HepG2 (cell line): ENCODE data around the gene RAB30. TPM values are rescaled to one million over a fixed set of nuclear protein-coding genes. Genes with fewer than 3 reads are reported as not detected.
A peak's percentile ranks its signal among the peaks of the same experiment; 100 is the strongest.

Source experiments
- ATAC-seq: fragments of 200-7000 bp; cut with Tn5 transposase; 3 replicates; pipeline ENCODE4 v1.9.1; 2020; ENCODE audit warnings: mild to moderate bottlenecking, moderate library complexity
- BruUV-seq: library from RNA; stranded (reverse); fragments of 400-500 nt; replicated peaks from 2 replicates; lab custom pipeline; 2021; lab: Mats Ljungman, UMichigan
- CTCF ChIA-PET: fragments of 300-600 bp; formaldehyde crosslinking; extraction: SDS; loops from one replicate; lab custom pipeline; 2021; ENCODE audit warnings: low total read pairs, inconsistent platforms, low intra/inter-chr PET ratio; lab: Yijun Ruan, JAX
- POLR2A ChIA-PET: fragments of 350-600 bp; sonication (Branson Sonifier 250); formaldehyde crosslinking; loops from one replicate; lab custom pipeline; 2020; ENCODE audit warnings: antibody characterized with exemption, inconsistent platforms; lab: Yijun Ruan, JAX
- DNase-seq: peaks from one replicate; pipeline ENCODE4 v3.0.0-alpha.2; 2015; ENCODE audit warnings: low spot score
- FAIRE-seq: peaks from 3 replicates; lab custom pipeline; 2011; peaks lifted over from hg19 to GRCh38; lab: Jason Lieb, UNC
- H2AFZ ChIP-seq: one replicate; pipeline ENCODE4 v1.6.1; 2011; ENCODE audit warnings: low read length, inconsistent platforms
- H3K27ac ChIP-seq: fragments of 300-600 bp; 3 replicates; pipeline ENCODE4 v1.8.0; 2011; ENCODE audit warnings: mixed run types, mild to moderate bottlenecking, mixed read lengths, low read length, inconsistent platforms; ENCODE audit not compliant: insufficient read depth; ENCODE audit errors: extremely low read length
- H3K27me3 ChIP-seq, 2 experiments: fragments of 200-600 bp in 1 of 2; 2 replicates in 1 of 2; 3 replicates in 1 of 2; pipeline versions ENCODE4 v1.6.0 to v1.8.0; 2011; ENCODE audit warnings: low read length in 2 of 2, mild to moderate bottlenecking in 2 of 2, moderate library complexity in 2 of 2, inconsistent platforms in 1 of 2; ENCODE audit not compliant: insufficient read depth in 2 of 2, control insufficient read depth in 1 of 2
- H3K36me3 ChIP-seq, 2 experiments: fragments of 200-600 bp in 1 of 2; replicated peaks in 1 of 2; 2 replicates in 1 of 2; 3 replicates in 1 of 2; pipeline versions ENCODE4 v1.5.1 to v1.8.0; 2011; ENCODE audit warnings: low read length in 2 of 2, inconsistent platforms in 1 of 2; ENCODE audit not compliant: insufficient read depth in 2 of 2, control insufficient read depth in 1 of 2
- H3K4me1 ChIP-seq: 2 replicates; pipeline ENCODE4 v1.5.1; 2012; ENCODE audit warnings: low read length, inconsistent platforms; ENCODE audit not compliant: insufficient read depth
- H3K4me2 ChIP-seq: 2 replicates; pipeline ENCODE4 v1.6.0; 2011; ENCODE audit warnings: low read depth, low read length, inconsistent platforms
- H3K4me3 ChIP-seq, 3 experiments: fragments of 200-600 bp in 1 of 3; sonication (generic), shearing (Covaris generic) in 1 of 3; replicated peaks in 1 of 3; 2 replicates each; pipeline ENCODE4 v1.5.1; 2011 to 2016; ENCODE audit warnings: low read length in 3 of 3, inconsistent platforms in 2 of 3, low read depth in 2 of 3, mild to moderate bottlenecking in 2 of 3, control low read depth in 1 of 3, mixed read lengths in 1 of 3; ENCODE audit not compliant: insufficient read depth in 1 of 3
- H3K79me2 ChIP-seq: one replicate; pipeline ENCODE4 v1.6.1; 2011; ENCODE audit warnings: low read length, inconsistent platforms; ENCODE audit not compliant: insufficient read depth
- H3K9ac ChIP-seq: 2 replicates; pipeline ENCODE4 v1.6.0; 2011; ENCODE audit warnings: mild to moderate bottlenecking, low read depth, low read length, inconsistent platforms; ENCODE audit not compliant: insufficient read depth
- H3K9me3 ChIP-seq: 2 replicates; pipeline ENCODE4 v1.5.1; 2012; ENCODE audit warnings: mild to moderate bottlenecking, low read length
- H4K20me1 ChIP-seq: 2 replicates; pipeline ENCODE4 v1.6.0; 2011; ENCODE audit warnings: inconsistent platforms, mild to moderate bottlenecking, low read length, moderate library complexity; ENCODE audit not compliant: insufficient read depth
- JDP2 ChIP-seq: sonication (generic); formaldehyde crosslinking; IDR thresholded peaks from 2 replicates; pipeline ENCODE4 v1.8.1; 2022; ENCODE audit warnings: missing genetic modification reagents, borderline replicate concordance
- KLF11 ChIP-seq: IDR thresholded peaks from 2 replicates; pipeline ENCODE4 v1.6.1; 2016; ENCODE audit warnings: missing compliant biosample characterization
- SCMH1 ChIP-seq: sonication (generic); formaldehyde crosslinking; IDR thresholded peaks from 2 replicates; pipeline ENCODE4 v1.9.0; 2021; ENCODE audit warnings: missing genetic modification reagents, mild to moderate bottlenecking, borderline replicate concordance
- ZNF333 ChIP-seq: sonication (generic); formaldehyde crosslinking; IDR thresholded peaks from 2 replicates; pipeline ENCODE4 v1.4.0; 2020; ENCODE audit warnings: mild to moderate bottlenecking, missing genetic modification reagents, borderline replicate concordance
- ZNF598 ChIP-seq: sonication (generic); formaldehyde crosslinking; IDR thresholded peaks from 2 replicates; pipeline ENCODE4 v1.5.1; 2020; ENCODE audit warnings: mild to moderate bottlenecking, missing genetic modification reagents, borderline replicate concordance
- ZNF850 ChIP-seq: sonication (generic); formaldehyde crosslinking; conservative IDR thresholded peaks from 2 replicates; pipeline ENCODE4 v1.9.0; 2021; ENCODE audit warnings: mild to moderate bottlenecking, missing genetic modification reagents
- WGBS: methylation state at CpG from one replicate; pipeline ENCODE4 v1.1.6; 2017; ENCODE audit warnings: low lambda C conversion rate; 5-methylcytosine and 5-hydroxymethylcytosine counted together
- in situ Hi-C: cut with HindIII; loops from 2 replicates; pipeline ENCODE4 v1.10.0; 2017; ENCODE audit warnings: low pct_unique_long_range_greater_than_20kb; ENCODE audit not compliant: extremely low pct_ligation_motif_present
- intact Hi-C: fragments of 100-400 bp; cut with micrococcal nuclease; formaldehyde crosslinking; loops from one replicate; pipeline ENCODE4 v1.10.0; 2022; ENCODE audit not compliant: unreplicated experiment
- polyA plus RNA-seq, 8 experiments: library from polyadenylated mRNA; depleted of rRNA in 3 of 8; stranded (reverse) in 7 of 8; unstranded in 1 of 8; fragments of >200 nt; fragmentation: Illumina TruSeq in 4 of 8; extraction: Trizol in 4 of 8; gene quantifications; 2 replicates each; pipeline versions ENCODE4 v1.2.1 to v1.2.3, GENCODE V29; 2011 to 2016; ENCODE audit warnings: low read depth in 4 of 8, missing spikeins in 1 of 8, mixed read lengths in 1 of 8; ENCODE audit not compliant: insufficient read depth in 1 of 8
- total RNA-seq, 5 experiments: library from RNA; depleted of rRNA; stranded (reverse); fragments of >200 nt; fragmentation: Illumina TruSeq; extraction: Trizol; gene quantifications; 2 replicates each; pipeline ENCODE4 v1.2.3, GENCODE V29; 2016; ENCODE audit warnings: low read depth in 1 of 5
- TF ChIP-seq, protein P1 (sequence below): sonication (generic); formaldehyde crosslinking; IDR thresholded peaks from 2 replicates; pipeline ENCODE4 v1.5.0; 2020; ENCODE audit warnings: mild to moderate bottlenecking, missing genetic modification reagents, moderate library complexity

The RAB30 gene
- total and polyA plus RNA-seq, 2 of the 13 experiments (the other 11 are each of a cell fraction or from before 2014, with no cell fraction given), result 3.7 to 5.0 TPM

DNA sequence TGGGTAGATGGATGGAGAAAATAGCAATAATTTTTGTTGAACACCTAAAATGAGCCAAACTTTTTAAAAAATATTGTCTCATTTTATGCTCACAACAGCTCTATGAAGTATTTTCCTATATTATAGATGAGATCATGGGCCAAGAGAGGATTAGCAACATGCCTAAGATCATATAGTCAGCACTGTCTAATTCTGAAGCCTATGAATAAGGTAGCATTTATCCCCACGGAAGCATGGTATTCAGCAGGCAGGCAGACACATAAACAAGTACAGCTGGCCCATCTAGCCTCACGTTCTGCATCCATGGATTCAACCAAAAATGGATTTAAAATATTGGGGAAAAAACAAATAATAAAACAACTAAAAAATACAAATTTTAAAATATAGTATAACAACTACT is 21.9 kb upstream of the RAB30 start:
- DNase-seq, result no peak
- Histone ChIP-seq H3K36me3 (no peaks in the 10 kb centered on the region), H3K27ac (peak overlapping the region; percentile 90), H3K9me3 (no peaks in the 10 kb centered on the region), H3K4me3 (no peak overlapping the region), H3K4me1 (peaks cover 32% of the 10 kb centered on the region)
- CTCF ChIA-PET, result no interaction called here
- ATAC-seq, result no peak
- WGBS, result 84% methylated on average over 2 of the region's 2 CpGs
- in situ Hi-C loops, result no loop called here
- no peak for TF ChIP-seq ZNF598 (CRISPR knock-in tag)
- no peak for TF ChIP-seq ZNF333 (CRISPR knock-in tag)
- no peak for TF ChIP-seq JDP2 (CRISPR knock-in tag)
- TF ChIP-seq, protein P1, sequence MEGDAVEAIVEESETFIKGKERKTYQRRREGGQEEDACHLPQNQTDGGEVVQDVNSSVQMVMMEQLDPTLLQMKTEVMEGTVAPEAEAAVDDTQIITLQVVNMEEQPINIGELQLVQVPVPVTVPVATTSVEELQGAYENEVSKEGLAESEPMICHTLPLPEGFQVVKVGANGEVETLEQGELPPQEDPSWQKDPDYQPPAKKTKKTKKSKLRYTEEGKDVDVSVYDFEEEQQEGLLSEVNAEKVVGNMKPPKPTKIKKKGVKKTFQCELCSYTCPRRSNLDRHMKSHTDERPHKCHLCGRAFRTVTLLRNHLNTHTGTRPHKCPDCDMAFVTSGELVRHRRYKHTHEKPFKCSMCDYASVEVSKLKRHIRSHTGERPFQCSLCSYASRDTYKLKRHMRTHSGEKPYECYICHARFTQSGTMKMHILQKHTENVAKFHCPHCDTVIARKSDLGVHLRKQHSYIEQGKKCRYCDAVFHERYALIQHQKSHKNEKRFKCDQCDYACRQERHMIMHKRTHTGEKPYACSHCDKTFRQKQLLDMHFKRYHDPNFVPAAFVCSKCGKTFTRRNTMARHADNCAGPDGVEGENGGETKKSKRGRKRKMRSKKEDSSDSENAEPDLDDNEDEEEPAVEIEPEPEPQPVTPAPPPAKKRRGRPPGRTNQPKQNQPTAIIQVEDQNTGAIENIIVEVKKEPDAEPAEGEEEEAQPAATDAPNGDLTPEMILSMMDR (CRISPR knock-in tag), result no peak
- no peak for TF ChIP-seq ZNF850
- TF ChIP-seq SCMH1 (CRISPR knock-in tag), result no peak
- no peak for TF ChIP-seq KLF11
- TF ChIP-seq, all 625 proteins: peak for 0
- H4K20me1 ChIP-seq, result no peaks in the 10 kb centered on the region
- POLR2A ChIA-PET, result interaction anchor here (1.0 to 3.0 kb wide), 15 partner anchors 10 to 193 kb away, joined by 3 to 37 read pairs (median 6); partner anchors contain the start of genes CCDC90B, DDIAS, PCF11 and PRCP
- H3K27me3 ChIP-seq, result no peaks in the 10 kb centered on the region
- no peak for FAIRE-seq
- no peaks in the 10 kb centered on the region for H3K79me2 ChIP-seq
- H3K4me2 ChIP-seq, result no peak overlapping the region
- no TSS peak for BruUV-seq
- no peak overlapping the region for H2AFZ ChIP-seq
- no peak overlapping the region for H3K9ac ChIP-seq
- intact Hi-C loops, result loop anchor here (1.0 to 5.0 kb wide), 3 partner anchors 22 to 186 kb away; partner anchors contain the start of gene PCF11
